GM19395 (cell line): ENCODE results near the gene ZBTB7C.

Source experiments
- ATAC-seq: cut with Tn5 transposase; IDR thresholded peaks from one replicate; pipeline ENCODE4 v1.9.1; 2021; ENCODE audit warnings: mild to moderate bottlenecking, moderate library complexity; ENCODE audit not compliant: unreplicated experiment

The ZBTB7C gene

DNA sequence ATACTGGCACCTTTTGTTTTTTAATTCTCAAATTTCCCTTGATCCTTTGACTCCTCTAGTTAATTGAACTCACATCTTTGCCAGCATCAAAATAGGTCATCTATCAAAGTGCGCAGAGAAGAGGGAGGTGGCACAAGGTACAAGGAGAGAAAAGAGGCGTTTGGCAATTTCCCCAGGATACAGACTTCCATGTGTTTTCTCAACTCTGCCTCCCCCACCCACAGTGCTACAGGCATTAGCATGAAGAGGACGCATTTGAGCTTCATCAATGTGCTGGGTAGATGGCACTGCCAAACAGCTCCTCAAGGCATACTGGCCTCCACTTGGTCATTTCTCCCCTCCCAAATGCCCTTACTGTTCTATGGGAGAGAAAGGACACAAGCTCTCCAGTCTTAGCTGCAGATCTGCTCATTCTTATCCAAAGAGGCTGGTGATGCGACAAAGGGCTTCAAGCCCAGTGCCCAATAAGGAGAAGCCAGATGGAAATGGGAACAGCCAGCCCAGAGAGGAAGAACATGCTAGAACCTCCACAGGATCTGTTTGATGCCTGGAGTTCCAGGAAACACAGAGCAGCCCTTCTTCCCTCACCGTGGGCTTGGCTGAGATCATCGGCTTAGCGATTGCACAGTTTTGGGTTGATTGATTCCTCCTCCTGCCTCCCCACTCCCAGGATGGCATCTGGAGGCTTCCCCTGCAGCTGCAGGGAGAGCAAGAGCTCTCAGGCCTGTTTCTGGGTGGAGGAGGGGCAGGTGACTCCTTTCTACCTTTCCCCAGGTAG lies 334.1 kb downstream of the ZBTB7C start:
- no peak for ATAC-seq

DNA sequence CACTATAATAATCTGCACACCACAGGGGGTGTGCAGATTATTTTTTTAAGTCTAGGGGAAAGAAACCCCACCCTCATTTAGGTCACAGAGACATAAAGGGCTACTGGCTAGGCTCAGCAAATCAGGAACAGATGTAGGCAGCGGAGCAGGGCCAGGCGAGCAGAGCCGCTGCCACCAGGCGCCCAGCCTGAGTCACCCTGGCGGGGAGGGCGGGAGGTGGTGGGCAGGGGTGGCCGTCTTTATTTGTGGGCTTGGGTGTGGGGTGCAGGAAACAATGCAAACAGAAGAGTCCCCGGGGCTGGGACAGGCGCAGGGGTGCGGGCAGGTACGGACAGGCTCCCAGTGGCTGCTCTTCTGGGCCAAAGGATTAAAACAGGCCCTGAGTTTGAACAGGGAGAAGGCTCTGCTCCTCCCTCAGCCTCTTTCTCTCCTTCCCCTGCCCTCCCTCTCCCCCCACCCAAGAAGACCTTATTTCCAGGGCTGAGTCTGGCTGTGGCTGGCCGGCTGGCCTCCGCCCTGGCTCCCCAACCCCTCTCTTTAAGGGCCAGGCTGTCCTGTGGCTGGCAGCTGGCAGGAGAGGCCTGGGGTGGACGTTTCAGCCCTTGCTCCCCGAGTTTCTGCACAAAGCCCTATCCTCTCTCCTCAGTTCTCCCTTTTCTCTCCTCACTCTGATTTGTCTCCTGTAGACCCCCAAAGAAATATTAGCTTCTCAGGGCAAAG lies 335.8 kb downstream of the ZBTB7C start:
- ATAC-seq, result no peak

DNA sequence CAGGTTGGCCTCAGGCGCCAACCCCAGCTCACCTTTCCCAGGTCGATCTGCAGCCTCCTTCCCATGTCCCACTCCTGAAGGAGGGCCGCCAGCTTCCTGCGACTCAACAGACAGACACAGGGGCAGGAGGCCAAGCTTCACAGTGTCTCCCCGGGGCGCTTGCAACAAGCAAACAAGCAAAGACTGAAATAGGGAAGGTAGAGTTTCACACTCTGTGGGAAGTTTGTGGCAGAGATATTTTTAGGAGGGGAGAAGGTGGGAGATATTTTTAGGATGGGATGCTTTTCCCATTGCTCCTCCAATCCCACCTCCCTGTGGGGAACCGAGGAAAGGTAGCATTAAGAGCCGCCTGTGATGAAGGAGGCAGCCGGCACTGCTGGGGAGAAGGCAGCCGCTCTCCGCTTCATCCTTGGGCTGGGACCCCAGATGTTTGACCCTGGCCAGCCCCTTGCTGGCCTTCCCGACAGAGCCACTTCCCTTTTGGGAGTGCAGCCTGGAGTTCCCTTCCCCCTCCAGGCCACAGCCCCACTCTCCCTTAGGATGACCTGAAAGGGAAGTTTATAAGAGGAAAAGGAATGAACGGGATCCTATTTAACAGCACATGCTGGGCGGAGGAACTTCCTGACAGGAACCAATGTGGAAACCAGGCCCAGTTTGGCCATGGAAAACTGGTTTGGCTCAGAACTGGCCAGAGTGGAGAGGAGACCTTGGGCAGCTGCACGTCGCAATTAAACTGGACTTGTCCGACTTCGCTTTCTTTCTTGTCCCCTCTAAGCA lies 336.6 kb downstream of the ZBTB7C start:
- ATAC-seq, result no peak

DNA sequence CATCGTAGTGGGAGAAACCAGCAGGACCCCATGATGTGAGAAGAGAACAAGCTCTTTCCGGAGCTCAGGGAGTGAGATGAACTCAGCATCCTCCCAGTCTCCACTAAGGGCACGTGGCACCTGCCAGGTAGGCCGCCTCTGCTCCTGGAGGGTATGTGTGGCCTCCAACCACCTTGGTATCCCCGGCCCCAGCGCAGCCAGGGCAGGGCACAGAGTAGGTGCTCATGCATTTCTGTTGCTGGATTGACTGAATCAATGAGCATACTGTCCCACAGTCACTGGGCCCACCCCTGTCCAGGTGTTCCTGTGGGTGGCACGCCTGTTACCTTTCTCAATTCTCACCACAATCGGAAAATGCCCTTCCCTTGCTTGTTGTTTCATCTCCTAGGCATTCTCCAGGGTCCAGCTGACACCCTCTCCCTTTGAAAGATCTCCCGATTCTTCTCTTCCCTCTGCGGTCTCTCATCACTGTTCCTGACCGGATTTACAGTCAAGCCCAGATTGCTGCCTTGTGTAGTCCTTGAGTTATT lies 340.2 kb downstream of the ZBTB7C start:
- ATAC-seq, result no peak

DNA sequence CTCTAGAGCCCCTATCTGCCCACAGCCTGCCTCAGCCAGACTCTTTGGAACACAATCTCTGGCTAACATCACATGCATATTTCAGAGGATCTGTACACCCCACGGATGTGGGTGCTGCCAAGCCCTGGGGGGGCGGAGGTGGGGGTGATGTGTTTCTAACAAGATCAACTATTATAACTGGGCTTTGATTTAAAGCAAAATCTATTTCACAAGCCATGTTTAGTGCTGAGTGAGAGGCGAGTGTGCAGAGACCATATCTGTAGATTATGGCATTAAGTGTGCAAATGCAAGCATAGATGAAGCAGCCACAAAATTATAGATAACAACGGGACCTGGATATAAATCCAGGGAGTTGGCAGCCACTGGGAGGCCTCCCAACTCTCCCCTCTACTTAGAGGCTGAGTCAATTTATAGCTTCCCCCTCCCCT lies 342.9 kb downstream of the ZBTB7C start:
- ATAC-seq, result no peak

DNA sequence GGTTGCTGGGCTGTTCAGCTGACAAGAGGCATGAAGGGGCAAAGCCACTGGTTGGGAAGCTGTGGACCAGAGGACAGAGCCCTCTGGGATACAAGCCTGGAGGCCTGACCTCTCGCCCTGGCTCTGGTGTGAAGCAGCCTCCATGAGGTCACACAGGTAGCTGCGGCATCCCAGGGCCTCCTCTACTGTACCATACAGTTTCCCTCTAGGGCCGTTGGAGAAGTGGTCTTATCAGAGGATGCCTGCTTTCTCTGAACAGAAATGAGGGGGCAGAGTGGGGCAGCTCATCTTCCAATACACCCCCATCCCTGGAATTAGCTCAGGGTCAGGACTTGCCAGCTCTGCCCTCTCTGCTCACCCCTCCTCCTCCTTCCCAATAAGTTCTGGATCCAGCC lies 343.6 kb downstream of the ZBTB7C start:
- ATAC-seq, result no peak

DNA sequence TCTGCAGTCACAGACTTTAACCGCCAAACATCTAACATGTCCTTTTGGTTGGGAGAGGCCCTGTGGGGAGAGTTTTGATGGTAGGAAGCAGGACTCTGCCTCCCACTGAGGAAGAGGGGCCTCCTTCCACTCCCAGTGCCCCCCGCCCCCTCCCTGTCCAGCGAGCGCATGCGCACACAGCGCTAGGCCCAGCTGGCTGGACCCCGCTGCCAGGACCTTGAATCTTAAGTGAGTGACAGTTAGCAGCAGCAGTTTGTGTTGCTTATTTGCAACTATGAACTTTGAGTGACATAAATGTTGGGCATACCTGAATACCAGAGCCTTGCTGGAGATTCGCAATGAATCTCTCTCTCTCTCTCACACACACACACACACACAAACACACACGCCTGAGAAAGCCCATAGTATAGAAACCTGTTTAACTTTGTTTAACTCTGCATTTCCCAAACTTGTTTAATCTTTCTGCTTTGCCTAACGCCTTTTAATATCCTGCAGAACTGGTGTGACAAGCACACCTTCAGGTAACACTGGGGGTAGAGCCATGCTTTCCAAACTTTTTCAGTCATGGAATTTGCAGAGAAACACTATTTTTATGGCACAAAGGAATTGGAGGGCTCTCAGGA lies 344.1 kb downstream of the ZBTB7C start:
- no peak for ATAC-seq

DNA sequence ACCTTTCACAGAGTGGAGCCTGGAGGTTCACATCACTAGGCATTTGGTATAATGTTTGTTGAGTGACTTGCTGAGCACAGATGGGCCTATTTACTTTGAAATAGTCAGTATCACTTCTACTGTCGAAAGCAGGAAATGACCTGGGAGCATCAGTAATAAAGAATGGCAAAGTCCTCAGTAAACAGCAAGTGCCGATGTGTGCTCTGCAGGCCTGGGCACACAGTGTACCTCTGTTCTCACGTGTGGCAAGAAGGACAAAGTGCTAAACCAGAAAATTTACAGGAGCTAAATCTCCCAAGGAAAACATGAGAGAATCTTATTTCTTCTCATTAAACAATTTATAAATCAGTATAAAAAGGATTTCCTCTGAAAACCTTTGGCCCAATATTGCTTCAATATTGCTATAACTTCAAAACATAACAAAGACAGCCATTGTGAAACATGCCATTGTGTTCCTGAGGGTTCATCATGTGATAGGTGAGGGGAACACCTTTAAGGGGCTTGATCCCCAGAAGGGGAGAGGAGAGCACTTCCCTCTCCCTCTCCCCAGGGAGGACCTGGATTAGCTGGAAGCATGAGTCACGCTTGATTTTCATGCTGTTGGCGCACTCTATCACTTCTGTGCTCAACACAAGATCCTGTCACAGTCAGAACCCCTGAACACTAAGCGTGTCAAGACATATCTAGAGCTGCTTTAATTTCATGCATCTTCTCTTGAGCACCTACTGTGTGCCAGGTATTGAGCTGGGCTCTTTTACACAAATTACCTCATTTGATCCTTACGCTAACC lies 347.2 kb downstream of the ZBTB7C start:
- ATAC-seq, result no peak

DNA sequence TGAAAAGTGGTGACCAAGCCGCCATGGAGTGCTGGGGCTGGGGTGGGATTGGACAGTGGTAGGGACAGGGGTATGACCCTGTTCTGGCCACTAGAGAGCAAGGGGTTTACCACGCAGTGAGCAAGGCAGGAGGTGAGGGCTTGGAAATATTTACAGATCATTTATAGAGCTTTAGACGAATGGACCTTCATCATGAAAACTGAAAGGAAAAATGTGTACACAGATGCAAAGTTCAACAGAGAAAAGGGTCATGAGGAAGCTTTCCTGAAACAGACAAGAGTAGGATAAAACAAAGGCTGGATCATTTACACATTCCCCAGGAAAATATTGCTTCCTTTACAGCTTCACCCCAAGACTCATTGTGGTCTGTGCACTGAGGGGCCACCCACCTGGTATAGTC lies 348.2 kb downstream of the ZBTB7C start:
- no peak for ATAC-seq

DNA sequence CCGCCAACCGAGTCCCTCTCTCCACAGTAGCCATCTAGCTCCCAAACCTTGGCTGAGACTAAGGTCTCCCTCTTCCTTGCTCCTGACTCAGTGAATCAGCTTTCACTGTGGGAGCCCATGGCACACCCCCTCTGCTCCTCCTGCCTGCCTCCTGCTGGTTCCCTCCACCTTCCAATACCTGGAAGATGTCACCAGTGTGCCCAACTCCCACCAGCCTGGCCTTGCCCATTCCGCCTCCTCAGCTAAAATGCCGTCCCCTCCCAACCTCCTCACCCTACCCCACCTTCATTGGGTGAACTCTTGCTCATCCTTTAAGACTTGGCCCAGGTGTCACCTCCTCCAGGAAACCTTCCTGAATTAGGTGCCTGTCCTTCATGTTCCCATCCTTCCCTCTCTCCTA lies 348.8 kb downstream of the ZBTB7C start:
- ATAC-seq, result no peak

DNA sequence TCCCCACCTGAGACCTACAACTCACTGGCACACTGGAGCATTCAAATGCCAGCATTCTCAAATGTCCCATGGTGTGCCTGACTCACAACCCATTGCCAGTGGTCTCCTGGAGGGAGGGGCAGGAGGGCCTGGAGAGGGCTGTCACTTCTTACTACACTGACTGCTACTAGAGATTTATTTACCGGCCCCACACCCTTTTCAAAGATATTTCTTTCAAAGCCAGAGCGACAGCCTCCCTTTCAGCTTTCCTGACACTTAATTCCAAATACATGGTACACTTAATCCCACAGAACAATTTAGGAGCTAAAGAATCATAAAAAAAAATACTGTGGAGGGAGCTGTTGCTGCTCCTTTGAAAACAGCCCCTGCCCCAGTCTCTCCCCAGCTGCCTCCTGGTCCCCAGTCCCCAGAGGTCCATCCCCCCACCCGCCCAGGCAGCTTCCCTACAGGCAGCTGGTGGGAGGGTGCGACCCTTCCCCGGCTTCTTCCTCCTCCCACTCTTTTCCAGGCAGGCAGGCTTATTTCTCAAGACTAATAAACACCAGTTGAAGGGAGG lies 349.6 kb downstream of the ZBTB7C start:
- ATAC-seq, result no peak

DNA sequence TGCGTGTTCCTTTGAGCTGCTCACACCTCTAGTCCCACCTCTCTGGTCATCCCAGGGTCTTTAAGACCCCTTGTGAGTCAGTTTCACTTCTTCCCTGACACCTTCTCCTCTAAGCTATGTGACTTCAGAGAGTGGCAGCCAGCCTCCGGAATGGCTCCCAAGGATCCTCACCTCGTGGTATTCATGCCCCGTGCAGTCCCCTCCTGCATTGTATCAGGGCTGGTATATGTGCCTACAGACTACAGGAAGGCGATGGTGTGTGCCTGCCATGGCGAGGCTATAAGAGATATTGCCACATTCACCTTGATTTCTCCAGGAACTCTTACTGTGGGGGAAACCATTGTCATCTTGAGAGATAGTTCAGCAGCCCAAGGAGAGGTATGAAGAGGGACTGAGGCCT lies 350.7 kb downstream of the ZBTB7C start:
- ATAC-seq, result no peak

DNA sequence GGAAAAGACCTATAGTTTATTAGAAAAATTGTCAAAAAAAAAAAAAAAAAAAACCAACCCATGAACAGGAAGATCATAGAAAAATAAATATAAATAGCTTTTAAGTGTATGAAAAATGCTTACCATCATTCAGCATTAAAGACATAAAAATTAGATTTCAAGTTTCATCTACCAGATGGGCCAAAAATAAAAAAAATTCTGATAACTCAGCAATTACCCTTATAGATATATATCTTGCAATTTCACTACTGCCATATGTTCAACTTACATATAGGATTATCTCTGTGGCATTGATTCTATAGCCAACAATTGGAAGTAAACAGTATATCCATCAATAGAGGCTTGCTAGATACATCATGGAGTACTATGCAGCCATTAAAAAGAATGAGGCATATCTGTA lies 352.2 kb downstream of the ZBTB7C start:
- ATAC-seq, result no peak

DNA sequence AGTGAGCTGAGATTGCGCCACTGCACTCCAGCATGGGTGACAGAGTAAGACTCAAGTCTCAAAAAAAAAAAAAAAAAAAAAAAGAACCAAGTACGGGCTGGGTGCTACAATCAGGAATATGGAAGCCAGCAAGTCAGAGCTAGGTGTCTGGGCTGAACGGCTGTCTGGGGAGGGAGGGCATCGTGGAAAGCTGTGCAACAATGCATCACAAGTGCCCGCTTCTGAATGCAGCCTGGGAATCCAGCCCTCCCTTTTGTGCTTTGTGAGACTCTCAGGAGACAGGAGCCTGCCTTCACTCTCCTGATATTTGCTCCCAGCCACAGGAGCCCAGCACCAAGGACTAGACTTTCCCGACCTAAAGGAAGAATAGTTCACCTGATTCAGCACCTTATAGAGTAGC lies 353.8 kb downstream of the ZBTB7C start:
- ATAC-seq, result no peak

DNA sequence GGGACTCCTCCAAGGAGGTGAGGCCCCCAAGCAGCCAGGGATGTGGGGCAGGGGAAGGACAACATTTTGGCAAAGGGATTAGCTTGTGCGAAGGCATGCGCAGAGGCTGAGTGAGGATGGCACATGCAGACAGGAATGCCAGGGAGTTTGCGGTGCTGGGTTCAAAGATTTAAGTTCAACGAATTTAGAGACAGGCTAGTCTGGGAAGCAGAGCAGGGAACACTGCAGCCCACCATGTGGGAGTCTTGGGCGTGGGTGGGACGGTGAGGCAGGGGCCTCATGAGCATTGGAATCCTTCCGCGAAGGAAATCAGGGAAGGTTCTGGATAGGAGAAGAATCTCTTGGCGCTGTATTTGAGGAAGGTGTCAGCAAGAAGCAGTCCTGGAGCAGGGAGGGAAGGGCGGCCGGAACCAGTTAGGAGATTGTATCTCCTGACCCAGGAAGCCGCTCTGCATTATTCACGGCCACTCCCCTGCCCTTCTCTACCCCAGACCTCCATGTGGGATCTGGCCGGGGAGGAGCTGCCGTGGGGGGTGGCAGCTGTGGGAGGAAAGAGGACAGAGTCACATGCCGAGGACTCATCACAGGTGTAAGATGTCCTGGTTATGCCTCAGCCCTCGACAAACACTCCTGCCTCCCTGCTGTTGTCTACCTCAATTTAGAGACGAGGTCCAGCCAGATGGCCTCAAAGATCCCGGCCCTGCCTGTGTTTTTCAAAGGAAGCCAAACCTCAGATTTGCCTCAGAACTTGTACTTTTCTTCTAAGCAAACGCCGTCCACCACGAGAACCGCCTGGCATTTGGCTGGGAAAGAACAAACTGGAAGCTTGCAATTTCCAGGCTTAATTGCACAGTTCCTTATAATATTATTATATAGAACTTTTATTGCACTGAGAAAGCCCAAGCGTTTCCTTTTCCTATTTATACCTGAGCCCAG lies 355.0 kb downstream of the ZBTB7C start:
- ATAC-seq, result no peak

DNA sequence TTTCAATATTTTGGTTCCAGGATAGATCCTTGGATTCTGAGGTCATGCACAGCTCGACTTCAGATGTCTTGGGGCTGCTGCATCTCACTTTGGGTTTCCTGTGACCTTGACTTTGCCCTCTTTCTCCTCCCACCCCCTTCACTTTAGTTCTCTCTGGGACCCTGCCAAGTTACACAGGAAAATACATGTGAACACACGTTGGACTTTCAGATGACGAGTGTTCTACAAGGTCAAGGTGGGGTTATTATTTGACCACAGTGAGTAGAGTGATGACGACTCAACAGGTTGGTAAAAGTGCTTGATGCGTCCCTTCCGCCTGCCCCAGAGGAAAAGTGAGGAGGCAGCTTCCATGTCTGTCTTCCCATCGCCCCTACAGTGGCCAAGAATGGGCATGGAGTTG lies 356.3 kb downstream of the ZBTB7C start:
- ATAC-seq, result no peak

DNA sequence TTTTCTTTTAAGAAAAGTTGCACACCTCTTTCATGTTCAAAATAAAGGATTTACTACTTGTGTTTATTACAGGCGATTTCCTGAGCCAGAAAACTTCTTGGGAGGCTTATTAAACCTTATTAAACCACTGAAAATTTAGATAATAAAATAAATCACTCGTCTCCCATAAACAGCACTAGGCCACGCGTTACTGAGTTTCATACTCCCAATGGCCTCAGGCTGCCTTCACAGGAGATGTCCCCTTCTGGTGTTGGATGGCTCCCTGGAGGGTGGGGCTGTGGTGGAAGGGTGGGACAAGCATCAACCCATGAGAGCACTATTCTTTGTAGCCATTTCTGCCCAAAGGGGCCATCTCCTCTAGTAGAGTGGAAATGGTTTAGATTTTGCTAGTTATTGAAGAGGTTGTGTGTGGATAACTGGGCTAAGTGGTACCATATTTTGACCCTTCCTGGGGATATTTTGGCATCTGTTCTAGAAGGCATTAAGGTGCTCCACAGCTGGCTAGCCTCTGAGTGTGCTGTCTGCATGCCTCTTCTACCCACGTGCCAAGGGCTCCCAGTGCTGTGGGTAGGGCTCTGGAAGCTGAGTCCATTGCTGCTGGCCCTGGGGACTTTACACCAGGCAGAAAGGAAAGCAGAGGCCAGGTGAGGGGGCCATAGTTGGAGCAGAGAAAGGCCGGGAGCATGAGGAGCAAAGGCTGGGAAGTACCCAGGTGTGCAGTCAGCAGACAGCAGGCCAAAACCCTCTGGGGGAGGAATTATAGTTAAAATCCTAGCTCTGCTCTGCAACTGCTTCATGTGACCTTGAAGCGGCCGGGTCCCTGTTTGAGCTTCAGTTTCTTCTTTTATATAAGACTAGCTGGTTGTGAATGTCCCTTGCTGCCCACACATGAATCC lies 357.0 kb downstream of the ZBTB7C start:
- ATAC-seq, result no peak

DNA sequence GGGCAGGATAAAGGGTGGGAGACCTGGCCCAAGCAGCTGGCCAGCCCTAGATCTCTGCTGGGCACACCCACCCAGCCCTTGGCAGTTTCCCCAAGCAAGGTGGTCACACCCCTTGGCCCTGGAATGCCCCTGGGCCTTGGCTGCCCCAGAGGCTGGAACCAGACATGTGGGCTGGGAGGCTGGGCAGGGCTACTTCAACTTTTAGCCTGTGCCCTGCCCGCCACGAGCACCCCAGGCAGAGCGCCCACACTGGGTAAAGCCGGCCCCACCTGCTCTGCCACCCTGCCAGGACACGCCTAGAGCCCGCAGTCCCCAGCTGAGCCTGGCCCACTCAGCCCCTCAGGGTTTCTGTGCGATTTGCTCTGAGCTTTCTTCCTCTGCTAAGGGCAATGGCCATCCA lies 359.0 kb downstream of the ZBTB7C start:
- ATAC-seq, result no peak
